ENCODE measurements around the gene CTNNAL1.
A peak's percentile ranks its signal among the peaks of the same experiment; 100 is the strongest.
"Not testable (repeated sequence)": the region's sequence is repeated elsewhere in the genome, so short reads cannot be mapped to it uniquely, and the experiment has no call there.

The CTNNAL1 gene

GRCh38 chr9:108983885-108984284, 29.4 kb downstream of the CTNNAL1 start:
- DNase-seq: no peak

GRCh38 chr9:108980893-108981292, 32.4 kb downstream of the CTNNAL1 start:
- DNase-seq: no peak

GRCh38 chr9:108978205-108978604, 35.1 kb downstream of the CTNNAL1 start:
- no peak for DNase-seq

- no peak for DNase-seq
Observed at GRCh38 chr9:108973895-108974294, 39.4 kb downstream of the CTNNAL1 start.

GRCh38 chr9:108972626-108973209, 40.6 kb downstream of the CTNNAL1 start:
- DNase-seq: no peak

- DNase-seq: no peak
Observed at GRCh38 chr9:108972186-108972585, 41.1 kb downstream of the CTNNAL1 start.

GRCh38 chr9:108971392-108971791, 41.9 kb downstream of the CTNNAL1 start:
- DNase-seq: not testable (repeated sequence)

- DNase-seq: no peak
Observed at GRCh38 chr9:108967916-108968315, 45.4 kb downstream of the CTNNAL1 start.

GRCh38 chr9:108963459-108964143, 49.7 kb downstream of the CTNNAL1 start:
- DNase-seq: no peak

GRCh38 chr9:108961151-108961550, 52.1 kb downstream of the CTNNAL1 start:
- DNase-seq: no peak

GRCh38 chr9:108960331-108960730, 53.0 kb downstream of the CTNNAL1 start:
- no peak for DNase-seq

- no peak for DNase-seq
Observed at GRCh38 chr9:108956631-108957026, 56.7 kb downstream of the CTNNAL1 start.

GRCh38 chr9:108956022-108956630, 57.2 kb downstream of the CTNNAL1 start:
- no peak for DNase-seq

GRCh38 chr9:108953983-108954574, 59.2 kb downstream of the CTNNAL1 start:
- no peak for DNase-seq

GRCh38 chr9:108951578-108951977, 61.7 kb downstream of the CTNNAL1 start:
- DNase-seq: no peak

- DNase-seq: no peak
Observed at GRCh38 chr9:108950168-108950567, 63.1 kb downstream of the CTNNAL1 start.

GRCh38 chr9:108939975-108940374, 73.3 kb downstream of the CTNNAL1 start:
- no peak for DNase-seq

- DNase-seq: no peak
Observed at GRCh38 chr9:108937561-108938305, 75.6 kb downstream of the CTNNAL1 start.

- DNase-seq: peak; percentile 77 to 78
Observed at GRCh38 chr9:108934323-108934893, 78.9 kb downstream of the CTNNAL1 start, which contains the start of gene ABITRAM. TSS of gene ABITRAM (plus strand) at chr9:108934400. CDS start at chr9:108934487, 87 bp downstream.

GRCh38 chr9:108933718-108934322, 79.5 kb downstream of the CTNNAL1 start, which contains the start of gene ELP1:
TSS of gene ELP1 (minus strand) at chr9:108934124. CDS start at chr9:108931146, 2,978 bp downstream.
- DNase-seq: peak; percentile 92 to 93

- DNase-seq: peak in 1 of 2 donors; percentile 17
Observed at GRCh38 chr9:108933231-108933717, 80.0 kb downstream of the CTNNAL1 start.

GRCh38 chr9:108928386-108928785, 84.9 kb downstream of the CTNNAL1 start:
- DNase-seq: no peak
